ENCODE data around the gene ADAP1.
"Not testable (repeated sequence)": the region's sequence is repeated elsewhere in the genome, so short reads cannot be mapped to it uniquely, and the experiment has no call there.

ADAP1 gene

GRCh38 chr7:935874-936385 lies 18.6 kb downstream of the ADAP1 start:
- no peak for DNase-seq

GRCh38 chr7:935164-935873 lies 19.2 kb downstream of the ADAP1 start:
- no peak for DNase-seq

DNA sequence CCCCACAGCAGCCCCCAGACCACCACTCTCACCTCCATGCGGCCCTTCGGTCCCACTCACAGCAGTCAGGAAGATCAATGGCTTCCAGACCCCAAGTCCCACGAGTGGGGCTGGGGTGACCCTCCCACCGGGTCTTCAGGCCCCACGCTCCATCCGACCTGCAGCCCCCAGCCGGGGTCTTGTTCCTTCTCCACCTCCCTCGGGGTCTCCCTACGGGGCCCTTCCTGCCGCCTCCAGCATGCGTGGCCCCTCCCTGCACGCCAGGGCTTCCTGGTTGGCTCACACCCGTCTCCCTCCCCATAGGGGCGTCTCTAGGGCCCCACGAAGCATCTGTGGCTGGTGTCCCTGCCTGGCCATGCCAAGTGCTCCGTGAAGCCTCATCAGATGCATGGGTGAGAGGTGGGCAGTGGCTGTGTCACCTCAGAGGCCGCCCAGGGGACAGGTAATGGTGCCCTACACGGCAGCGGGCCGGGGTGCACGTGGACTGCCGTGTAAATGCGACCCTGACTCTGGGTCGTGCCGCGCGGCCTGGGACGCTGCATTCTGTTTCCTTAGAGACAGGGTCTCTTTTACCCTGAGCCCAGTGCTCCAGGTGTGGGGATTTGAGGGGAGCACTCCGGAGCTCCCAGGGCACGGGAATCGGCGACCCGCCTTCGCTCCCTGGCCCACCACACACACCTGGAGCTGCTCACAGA lies 19.9 kb downstream of the ADAP1 start:
- DNase-seq = no peak

DNA sequence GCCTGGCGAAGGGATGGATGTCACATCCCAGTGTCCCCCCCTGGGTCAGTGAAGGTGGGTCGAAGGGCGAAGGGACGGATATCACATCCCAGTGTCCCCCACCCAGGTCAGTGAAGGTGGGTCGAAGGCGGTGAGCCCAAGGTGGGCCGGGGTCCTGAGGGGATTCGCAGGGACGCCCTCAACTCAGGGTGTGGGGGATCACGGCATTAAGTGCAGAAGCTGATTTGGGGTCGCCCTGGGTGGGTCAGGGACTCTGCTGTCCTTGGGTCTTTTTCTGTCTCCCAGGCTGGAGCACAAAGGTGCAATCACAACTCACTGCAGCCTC lies 21.9 kb downstream of the ADAP1 start:
- no peak for DNase-seq

DNA sequence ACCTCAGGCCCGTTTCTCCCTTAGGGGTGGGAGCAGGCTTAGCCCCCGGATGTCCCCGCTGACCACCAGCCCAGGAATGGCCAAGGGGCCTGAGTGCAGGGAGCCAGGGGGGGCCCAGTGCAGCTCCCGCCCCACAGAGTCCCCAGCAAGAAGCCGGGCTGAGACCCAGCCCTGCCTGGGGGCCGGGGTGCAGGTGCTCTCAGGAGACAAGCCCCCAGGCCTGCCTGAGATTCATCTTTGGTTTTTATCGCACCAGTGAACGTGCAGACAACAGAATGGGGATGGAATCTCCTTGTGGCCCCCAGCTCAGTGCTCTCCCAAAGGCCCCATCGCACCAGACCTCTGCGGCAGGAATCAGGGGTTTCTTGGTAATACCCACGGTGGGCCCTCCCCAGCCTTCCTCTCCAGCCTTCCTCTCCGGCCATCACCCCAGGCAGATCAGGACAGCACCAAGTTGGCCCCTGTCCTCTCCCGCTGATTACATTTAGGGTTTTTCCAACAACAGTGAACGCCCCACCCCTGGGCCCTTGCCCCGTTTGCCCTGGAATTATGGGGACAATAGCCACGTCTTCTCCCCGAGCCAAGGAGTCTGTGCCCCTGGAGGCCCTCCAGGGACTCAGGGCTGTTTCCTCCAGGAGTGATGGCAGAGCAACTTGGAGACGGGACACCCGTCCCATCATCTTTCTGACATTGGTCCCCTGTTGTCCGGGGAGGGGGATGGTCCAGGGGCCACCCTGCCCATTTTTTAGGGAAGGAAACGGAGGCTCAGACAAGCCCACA lies 22.4 kb downstream of the ADAP1 start:
- DNase-seq = no peak

- DNase-seq = no peak
Measured at GRCh38 chr7:930975-931758, 23.3 kb downstream of the ADAP1 start.

DNA sequence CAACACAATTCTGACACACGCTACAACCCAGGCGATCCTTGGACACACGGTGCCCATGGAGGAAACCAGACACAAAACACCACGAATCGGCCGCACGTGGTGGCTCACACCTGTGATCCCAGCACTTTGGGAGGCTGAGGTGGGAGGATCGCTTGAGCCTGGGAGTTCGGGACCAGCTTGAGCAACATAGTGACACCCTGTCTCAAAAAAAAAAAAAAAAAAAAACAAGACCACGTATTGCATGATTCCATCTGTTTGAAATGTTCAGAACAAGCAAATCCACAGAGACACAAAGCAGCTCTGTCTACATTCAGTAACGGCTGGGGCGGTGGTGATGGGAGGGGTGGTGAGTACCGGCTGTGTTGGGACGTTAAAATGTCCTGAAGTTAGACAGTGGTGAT lies 25.2 kb downstream of the ADAP1 start:
- no peak for DNase-seq

DNA sequence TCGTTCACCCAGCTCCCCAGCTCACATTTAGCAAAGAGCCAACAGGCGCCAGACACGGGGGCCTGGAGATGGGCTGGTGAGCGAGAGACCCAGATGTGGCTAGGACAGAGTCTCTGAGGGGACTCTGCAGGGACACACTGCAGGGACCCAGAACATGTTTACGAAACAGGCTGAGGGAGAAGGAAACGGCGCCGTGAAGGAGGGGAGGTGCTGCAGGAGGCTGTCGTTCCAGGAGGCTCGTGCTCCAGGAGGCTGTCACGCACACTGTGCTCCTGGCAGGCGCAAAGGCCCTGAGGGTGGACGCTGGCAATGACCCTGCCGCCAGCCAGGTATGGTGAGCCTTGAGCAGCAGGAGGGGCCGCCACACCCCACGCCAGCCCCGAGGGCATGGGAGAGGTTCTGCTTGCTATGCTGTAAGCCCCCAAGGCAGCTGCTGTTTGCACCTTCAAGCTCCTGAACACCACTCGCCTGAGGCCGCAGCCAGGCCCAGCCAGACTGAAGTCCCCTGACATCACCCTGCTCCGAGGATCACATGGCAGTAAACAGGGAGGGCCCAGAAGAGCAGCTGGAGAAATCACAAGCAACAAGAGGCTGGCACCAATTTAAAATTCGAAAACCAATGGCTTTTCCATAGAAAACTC lies 27.3 kb downstream of the ADAP1 start:
- no peak for DNase-seq

- DNase-seq = no peak
Measured at GRCh38 chr7:926061-927030, 28.1 kb downstream of the ADAP1 start.

DNA sequence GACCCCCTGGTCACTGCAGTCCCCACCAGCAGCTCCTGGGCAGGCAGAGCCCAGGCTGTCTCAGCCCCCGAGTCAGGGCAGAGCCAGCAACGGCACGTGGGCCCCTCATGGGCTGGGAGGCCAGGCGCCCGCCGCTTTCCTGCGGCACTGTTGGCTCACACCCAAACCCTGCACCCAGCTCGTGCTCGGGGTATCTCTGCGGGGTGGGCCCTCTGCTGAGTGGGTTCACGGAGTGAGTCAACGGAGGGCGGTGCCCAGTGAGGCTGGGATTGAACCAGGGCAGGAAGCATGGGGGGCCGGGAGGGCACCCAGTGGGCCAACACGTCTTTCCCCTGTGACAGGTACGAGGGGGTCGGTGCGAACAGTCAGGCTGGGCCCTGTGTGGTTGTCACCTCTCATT lies 28.9 kb downstream of the ADAP1 start:
- peak; percentile 50 for DNase-seq

GRCh38 chr7:924541-925231 lies 29.8 kb downstream of the ADAP1 start:
- DNase-seq = peak; percentile 36

DNA sequence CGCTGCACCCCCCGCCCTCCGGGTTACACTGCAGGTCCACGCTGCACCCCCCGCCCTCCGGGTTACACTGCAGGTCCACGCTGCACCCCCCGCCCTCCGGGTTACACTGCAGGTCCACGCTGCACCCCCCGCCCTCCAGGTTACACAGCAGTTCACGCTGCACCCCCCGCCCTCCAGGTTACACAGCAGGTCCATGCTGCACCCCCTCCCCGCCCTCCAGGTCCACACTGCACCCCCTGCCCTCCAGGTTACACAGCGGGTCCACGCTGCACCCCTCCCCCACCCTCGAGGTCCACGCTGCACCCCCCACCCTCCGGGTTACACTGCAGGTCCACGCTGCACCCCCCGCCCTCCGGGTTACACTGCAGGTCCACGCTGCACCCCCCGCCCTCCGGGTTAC lies 30.4 kb downstream of the ADAP1 start:
- not testable (repeated sequence) for DNase-seq

GRCh38 chr7:923108-924041 lies 31.1 kb downstream of the ADAP1 start:
- peak; percentile 86 for DNase-seq

GRCh38 chr7:922334-923107 lies 32.0 kb downstream of the ADAP1 start:
- DNase-seq = peak; percentile 43

- no peak for DNase-seq
Measured at GRCh38 chr7:921581-922333, 32.7 kb downstream of the ADAP1 start.

- DNase-seq = no peak
Measured at GRCh38 chr7:921071-921461, 33.4 kb downstream of the ADAP1 start.

GRCh38 chr7:920351-921070 lies 34.0 kb downstream of the ADAP1 start:
- DNase-seq = no peak

Data from activated T-cell treated with anti-CD3 and anti-CD28 coated beads for 4 hours (primary cell).